Thymus (tissue), 2 donors: Measurements from ENCODE around the gene CRABP2. TPM values are rescaled to one million over a fixed set of nuclear protein-coding genes. Genes with fewer than 3 reads are reported as not detected.

Experiments used
- polyA plus RNA-seq: library from polyadenylated mRNA; stranded (reverse); fragments of 200-250 nt; gene quantifications from one replicate; pipeline ENCODE4 v1.2.3, GENCODE V29; 2013
- total RNA-seq: library from RNA; stranded (reverse); fragments of 120-200 nt; gene quantifications from one replicate; pipeline ENCODE4 v1.2.4, GENCODE V29; 2013
- donor health status: healthy.

The CRABP2 gene
- total and polyA plus RNA-seq, 2 donors, result 20.7 to 75.0 TPM

Other genes starting within 250 kb of the CRABP2 start
- 8.3 TPM for gene MEF2D, start 204.8 kb downstream of the CRABP2 start, total RNA-seq
- 26.3 TPM for gene MEF2D, start 204.8 kb downstream of the CRABP2 start, polyA plus RNA-seq
- gene IQGAP3, start 133.0 kb downstream of the CRABP2 start, total RNA-seq, result 2.5 TPM
- gene IQGAP3, start 133.0 kb downstream of the CRABP2 start, polyA plus RNA-seq, result 1.0 TPM
- gene TTC24, start 125.9 kb downstream of the CRABP2 start, total RNA-seq, result 12.9 TPM
- 13.4 TPM for gene TTC24, start 125.9 kb downstream of the CRABP2 start, polyA plus RNA-seq
- 64.4 TPM for gene NAXE, start 113.8 kb downstream of the CRABP2 start, total RNA-seq
- 40.2 TPM for gene NAXE, start 113.8 kb downstream of the CRABP2 start, polyA plus RNA-seq
- gene GPATCH4, start 104.1 kb downstream of the CRABP2 start, total RNA-seq, result 11.6 TPM
- gene GPATCH4, start 104.1 kb downstream of the CRABP2 start, polyA plus RNA-seq, result 12.0 TPM
- gene HAPLN2, start 86.2 kb downstream of the CRABP2 start, total RNA-seq, result 0.09 TPM
- gene HAPLN2, start 86.2 kb downstream of the CRABP2 start, polyA plus RNA-seq, result 0.50 TPM
- gene BCAN, start 63.5 kb downstream of the CRABP2 start, total RNA-seq, result 0.24 TPM
- gene BCAN, start 63.5 kb downstream of the CRABP2 start, polyA plus RNA-seq, result 0.43 TPM
- gene NES, start 28.2 kb downstream of the CRABP2 start, total RNA-seq, result 3.7 TPM
- gene NES, start 28.2 kb downstream of the CRABP2 start, polyA plus RNA-seq, result 3.3 TPM
- 10.7 TPM for gene METTL25B, start 22.9 kb upstream of the CRABP2 start, total RNA-seq
- gene METTL25B, start 22.9 kb upstream of the CRABP2 start, polyA plus RNA-seq, result 39.4 TPM
- gene ISG20L2, start 23.2 kb upstream of the CRABP2 start, total RNA-seq, result 14.1 TPM
- gene ISG20L2, start 23.2 kb upstream of the CRABP2 start, polyA plus RNA-seq, result 12.0 TPM
- gene MRPL24, start 35.5 kb upstream of the CRABP2 start, total RNA-seq, result 53.8 TPM
- 59.0 TPM for gene MRPL24, start 35.5 kb upstream of the CRABP2 start, polyA plus RNA-seq
- gene HDGF, start 46.1 kb upstream of the CRABP2 start, total RNA-seq, result 226 TPM
- gene HDGF, start 46.1 kb upstream of the CRABP2 start, polyA plus RNA-seq, result 116 TPM
- 29.1 TPM for gene PRCC, start 62.0 kb upstream of the CRABP2 start, total RNA-seq
- gene PRCC, start 62.0 kb upstream of the CRABP2 start, polyA plus RNA-seq, result 72.9 TPM
- 17.9 TPM for gene SH2D2A, start 111.3 kb upstream of the CRABP2 start, total RNA-seq
- 44.8 TPM for gene SH2D2A, start 111.3 kb upstream of the CRABP2 start, polyA plus RNA-seq
- gene INSRR, start 153.5 kb upstream of the CRABP2 start, total RNA-seq, result 0.33 TPM
- gene INSRR, start 153.5 kb upstream of the CRABP2 start, polyA plus RNA-seq, result 0.43 TPM
- 1.6 TPM for gene NTRK1, start 155.3 kb upstream of the CRABP2 start, total RNA-seq
- 3.1 TPM for gene NTRK1, start 155.3 kb upstream of the CRABP2 start, polyA plus RNA-seq
- gene PEAR1, start 188.1 kb upstream of the CRABP2 start, total RNA-seq, result 0.61 TPM
- gene PEAR1, start 188.1 kb upstream of the CRABP2 start, polyA plus RNA-seq, result 2.5 TPM
- gene LRRC71, start 215.0 kb upstream of the CRABP2 start, total RNA-seq, result not detected
- gene LRRC71, start 215.0 kb upstream of the CRABP2 start, polyA plus RNA-seq, result 0.11 TPM